HG03565 (cell line): Measurements from ENCODE around the gene GPER1.
A peak's percentile ranks its signal among the peaks of the same experiment; 100 is the strongest.

ENCODE experiments used
- ATAC-seq: cut with Tn5 transposase; IDR thresholded peaks from one replicate; pipeline ENCODE4 v1.9.1; 2021; ENCODE audit warnings: mild to moderate bottlenecking, moderate library complexity; ENCODE audit not compliant: unreplicated experiment

Gene GPER1

DNA sequence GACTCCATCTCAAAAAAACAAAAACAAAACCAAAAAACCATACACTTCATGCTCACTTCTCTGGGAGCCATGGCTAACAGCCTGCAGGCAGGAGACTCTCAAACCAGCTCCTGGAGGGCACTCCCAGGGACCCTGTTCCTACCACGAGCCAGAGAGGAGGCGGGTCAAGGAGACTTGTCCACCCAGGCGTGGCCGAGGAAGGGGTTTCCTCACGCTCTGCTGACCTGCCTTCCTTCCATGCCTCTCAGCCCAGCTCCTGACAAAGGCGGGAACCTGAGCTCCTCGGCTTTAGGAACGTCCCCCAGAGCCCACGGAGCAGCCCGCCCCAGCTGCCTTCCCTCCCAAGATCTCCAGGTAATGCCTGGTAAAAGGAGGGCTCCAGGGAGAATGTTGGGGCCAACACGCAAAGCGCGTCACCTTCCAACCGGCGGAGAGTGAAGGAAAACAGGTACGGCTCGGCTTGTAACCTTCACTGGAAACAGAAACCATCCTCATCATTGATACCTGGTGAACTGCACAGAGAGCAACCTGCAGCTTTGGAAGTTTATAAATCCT, 34.0 kb upstream of the GPER1 start:
- ATAC-seq: no peak

DNA sequence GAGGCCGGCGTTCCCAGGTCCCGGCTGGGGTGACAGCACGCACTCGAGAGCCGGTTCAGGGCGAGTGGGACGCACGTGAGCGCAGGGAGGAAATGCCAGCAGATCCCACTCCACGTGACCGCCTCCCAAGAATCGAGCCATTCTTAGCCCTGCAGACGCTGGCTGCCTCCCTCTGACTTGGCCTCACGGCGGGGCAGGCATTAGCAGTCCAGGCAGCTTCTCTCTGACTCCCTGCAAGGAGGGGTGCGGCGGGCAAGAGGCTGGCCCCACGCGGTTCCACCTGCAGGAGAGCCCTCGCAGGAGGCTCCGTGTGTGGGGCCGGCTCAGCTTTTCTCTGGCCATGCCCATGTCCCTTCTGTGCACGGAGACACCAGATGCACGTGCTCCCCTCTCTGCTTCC, 33.5 kb upstream of the GPER1 start:
- ATAC-seq: no peak

DNA sequence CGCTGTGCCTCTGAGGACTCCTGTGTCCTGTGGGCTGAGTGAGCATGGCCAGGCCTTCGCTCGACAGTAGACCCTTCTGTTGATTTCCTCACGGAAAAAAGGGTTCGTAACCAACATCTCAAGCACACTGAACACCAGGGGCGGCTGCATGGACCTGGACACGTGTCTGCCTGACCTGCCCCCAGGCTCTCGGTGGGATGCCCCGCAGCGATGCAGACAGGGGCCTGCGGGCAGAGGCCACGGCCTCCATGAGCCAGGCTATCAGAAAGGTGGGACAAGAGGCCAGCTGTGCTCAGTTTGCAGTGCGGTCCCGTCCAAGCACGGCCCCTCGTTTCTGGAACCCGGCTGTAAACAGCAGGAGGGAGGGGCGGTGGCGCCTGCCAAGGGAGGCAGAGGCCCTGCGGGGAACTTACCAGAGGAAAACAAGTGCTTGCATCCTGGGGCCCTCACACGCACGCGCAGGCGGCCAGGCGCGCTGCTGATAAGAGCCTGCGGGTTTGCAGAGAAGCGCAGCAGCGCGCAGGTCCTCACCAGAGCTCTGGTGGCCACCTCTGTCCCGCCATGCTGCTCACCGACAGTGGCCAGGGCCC, 33.0 kb upstream of the GPER1 start:
- ATAC-seq: no peak

DNA sequence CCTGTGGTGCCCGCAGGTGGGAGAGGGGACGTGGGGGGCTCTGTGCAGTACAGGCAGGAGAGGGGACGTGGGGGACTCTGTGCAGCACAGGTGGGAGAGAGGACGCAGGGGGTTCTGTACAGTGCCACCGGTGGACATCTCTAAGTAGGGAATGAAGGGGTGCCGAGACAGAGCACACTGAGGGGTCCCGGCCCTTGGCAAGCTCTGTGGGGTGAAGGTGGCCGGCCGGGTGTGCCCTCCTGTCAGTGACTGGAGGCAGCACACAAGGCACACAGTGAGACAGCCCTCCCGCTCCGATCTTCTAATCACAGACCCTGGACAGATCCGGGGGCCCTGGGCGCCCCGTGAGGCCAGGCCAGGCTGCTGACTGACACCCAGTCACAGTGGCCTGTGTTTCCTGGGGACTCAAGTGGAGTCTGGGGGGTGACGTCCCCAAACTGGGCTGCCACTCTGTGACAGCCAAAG, 32.4 kb upstream of the GPER1 start:
- no peak for ATAC-seq

DNA sequence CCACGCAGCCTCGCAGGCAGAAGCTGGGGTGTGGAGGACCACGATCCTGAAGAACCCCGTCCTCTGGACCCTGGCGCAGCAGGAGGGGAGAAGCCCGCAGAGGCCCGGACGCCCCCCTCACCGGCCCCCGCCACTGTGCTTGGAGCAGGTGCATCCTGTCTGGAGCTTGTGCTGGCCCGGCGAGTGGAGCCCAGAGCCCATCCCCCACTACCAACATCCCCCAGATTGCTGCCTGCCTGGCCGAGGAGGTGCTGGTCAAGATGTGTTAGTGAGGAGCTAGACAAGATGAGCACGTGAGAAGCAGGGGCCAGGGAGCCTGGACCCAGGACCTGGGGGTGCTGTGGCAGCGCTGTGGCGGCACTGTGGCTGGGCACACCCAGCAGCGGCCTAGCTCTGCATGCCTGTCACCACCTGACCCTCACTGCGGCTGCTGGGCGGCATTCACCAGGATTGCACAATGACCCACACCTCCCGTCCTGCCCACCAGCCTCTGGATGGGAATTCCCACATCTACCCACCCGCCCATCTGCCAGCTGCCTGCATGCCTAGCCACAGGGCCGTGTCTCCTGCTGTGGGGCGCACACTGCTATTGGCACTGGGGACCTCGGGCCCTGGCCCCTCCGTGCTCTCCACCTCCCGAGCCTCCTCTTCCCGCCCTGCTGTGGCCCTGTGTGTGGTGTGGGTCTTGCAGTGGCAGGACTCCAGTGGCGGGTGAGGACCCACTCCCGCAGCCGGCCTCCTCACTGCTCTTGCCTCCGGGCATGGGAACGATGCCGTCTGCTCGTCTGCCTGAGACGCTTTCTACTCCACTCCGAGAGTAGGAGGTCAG, 31.7 kb upstream of the GPER1 start:
- no peak for ATAC-seq

DNA sequence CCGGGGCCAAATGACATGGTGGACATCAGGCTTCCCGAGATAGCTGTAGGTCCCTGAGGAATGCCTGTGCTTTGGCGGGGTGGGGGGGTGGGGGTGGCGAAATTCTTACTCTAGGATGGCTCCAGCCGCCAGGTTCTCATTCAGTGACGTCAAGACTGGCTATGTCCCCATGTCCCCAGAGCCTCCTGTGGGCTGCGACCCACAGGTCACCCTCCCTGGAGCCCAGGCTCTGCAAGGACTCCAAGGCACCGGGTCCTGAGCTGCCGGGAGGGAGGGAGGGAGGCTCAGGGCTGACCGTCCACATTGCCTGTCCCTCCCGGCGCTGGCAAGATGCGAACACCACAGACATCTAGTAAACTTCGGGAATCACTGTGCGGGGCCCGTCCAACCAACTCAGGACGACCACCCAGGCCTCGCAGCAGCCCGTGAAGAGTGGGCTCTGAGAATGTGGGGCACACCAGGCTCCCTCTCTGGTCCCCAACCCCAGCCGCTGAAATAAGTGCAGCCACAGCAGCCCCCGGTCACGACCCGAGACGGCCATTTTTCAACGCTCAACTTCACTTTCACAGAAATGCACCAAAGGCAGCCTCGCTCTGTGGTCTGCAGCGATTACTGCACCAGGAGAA, 31.0 kb upstream of the GPER1 start:
- no peak for ATAC-seq

DNA sequence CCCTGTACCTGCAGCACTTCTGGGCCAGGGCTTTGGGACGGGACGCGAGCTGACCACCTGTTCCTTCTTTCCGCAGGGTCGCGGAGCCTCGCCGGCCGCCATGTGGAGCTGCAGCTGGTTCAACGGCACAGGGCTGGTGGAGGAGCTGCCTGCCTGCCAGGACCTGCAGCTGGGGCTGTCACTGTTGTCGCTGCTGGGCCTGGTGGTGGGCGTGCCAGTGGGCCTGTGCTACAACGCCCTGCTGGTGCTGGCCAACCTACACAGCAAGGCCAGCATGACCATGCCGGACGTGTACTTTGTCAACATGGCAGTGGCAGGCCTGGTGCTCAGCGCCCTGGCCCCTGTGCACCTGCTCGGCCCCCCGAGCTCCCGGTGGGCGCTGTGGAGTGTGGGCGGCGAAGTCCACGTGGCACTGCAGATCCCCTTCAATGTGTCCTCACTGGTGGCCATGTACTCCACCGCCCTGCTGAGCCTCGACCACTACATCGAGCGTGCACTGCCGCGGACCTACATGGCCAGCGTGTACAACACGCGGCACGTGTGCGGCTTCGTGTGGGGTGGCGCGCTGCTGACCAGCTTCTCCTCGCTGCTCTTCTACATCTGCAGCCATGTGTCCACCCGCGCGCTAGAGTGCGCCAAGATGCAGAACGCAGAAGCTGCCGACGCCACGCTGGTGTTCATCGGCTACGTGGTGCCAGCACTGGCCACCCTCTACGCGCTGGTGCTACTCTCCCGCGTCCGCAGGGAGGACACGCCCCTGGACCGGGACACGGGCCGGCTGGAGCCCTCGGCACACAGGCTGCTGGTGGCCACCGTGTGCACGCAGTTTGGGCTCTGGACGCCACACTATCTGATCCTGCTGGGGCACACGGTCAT, 30.3 kb upstream of the GPER1 start:
- no peak for ATAC-seq

DNA sequence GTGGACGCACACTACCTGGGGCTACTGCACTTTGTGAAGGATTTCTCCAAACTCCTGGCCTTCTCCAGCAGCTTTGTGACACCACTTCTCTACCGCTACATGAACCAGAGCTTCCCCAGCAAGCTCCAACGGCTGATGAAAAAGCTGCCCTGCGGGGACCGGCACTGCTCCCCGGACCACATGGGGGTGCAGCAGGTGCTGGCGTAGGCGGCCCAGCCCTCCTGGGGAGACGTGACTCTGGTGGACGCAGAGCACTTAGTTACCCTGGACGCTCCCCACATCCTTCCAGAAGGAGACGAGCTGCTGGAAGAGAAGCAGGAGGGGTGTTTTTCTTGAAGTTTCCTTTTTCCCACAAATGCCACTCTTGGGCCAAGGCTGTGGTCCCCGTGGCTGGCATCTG, 29.6 kb upstream of the GPER1 start:
- no peak for ATAC-seq

DNA sequence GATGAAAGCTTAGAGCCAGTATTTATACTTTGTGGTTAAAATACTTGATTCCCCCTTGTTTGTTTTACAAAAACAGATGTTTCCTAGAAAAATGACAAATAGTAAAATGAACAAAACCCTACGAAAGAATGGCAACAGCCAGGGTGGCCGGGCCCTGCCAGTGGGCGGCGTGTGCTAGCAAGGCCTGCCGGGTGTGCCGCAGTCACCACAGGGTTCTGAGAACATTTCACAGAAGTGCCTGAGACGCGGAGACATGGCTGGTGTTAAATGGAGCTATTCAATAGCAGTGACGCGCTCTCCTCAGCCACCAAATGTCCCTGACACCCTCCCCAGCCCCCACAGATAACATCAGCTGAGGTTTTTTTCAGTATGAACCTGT, 29.1 kb upstream of the GPER1 start:
- no peak for ATAC-seq

DNA sequence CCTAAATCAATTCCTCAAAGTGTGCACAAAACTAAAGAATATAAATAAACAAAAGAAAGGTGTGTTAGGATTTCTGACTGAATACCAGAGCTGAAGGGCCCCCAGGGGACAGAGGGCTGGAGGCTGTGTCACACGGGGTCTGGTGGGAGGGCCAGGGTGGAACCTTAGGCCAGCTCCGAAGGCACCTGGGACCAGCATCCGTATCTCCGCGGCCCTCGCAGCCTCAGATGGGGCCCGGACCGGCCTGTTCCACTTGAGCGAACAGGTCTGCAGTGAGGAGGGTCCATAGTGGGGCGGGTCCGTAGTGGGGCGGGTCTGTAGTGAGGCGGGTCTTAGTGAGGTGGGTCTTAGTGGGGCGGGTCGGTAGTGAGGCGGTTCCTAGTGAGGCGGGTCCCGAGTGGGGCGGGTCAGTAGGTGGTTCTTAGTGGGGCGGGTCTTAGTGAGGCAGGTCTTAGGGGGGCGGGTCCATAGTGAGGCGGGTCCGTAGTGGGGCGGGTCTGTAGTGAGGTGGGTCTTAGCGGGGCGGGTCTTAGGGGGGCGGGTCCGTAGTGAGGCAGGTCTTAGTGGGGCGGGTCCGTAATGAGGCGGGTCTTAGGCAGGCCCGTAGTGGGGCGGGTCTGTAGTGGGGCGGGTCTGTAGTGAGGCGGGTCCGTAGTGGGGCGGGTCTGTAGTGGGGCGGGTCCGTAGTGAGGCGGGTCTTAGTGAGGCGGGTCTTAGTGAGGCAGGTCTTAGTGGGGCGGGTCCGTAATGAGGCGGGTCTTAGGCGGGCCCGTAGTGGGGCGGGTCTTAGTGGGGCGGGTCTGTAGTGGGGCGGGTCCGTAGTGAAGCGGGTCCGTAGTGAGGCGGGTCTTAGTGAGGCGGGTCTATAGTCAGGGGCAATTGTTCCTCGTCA, 28.5 kb upstream of the GPER1 start:
- no peak for ATAC-seq

DNA sequence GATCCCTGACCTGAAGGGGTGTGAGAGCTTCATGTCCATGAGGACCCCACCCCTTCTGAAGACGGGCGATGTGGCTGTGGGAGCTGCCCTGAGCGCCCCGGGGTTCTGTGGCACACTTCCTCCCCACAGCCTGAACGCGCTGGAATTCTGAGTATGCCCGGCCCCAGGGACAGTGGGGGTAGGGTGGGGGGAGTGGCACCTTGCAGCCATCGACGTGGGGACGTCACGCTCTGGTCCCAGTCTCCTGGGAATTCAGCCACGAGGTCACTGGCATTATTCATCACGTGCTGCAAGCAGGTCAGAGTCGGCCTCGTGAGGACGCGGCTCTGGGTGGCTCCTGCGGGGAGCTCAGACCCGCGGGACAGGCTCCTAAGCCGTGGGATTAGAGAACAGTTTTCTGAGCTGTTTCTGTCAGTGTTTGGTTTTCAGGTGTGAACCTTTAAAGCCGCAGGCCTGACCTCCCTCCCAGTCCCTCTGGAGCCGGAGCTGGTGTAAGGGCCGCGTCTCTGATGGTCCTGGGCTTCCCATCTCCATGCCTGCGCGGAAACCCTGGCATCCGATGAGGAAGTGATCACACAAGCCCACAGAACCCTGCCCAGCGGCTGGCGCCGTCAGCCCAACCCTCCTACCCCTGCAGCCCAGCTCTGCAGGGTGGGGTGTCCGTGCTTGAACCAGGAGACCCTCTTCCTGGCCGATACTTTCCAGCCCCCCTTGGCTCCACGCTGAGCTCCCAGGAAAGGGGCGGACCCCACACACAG, 27.4 kb upstream of the GPER1 start:
- no peak for ATAC-seq

DNA sequence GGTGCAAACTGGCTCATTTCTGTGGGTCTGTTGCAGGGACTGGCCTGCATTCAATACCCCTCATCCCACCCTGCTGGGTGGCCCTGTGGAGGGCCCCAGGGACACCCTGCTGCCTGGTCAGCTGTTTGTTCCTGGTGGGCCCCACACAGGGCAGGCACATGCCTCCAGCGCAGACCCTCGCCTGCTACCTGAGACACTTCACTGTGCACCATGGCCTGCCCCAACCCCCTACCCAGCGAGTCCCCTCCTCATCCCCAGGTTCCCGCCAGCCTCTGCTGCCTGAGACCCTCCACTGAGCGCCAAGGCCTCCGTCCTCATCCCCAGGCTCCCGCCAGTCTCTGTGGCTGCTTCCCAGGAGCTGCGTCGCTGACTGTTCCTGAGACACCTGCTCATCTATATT, 26.7 kb upstream of the GPER1 start:
- ATAC-seq: no peak

DNA sequence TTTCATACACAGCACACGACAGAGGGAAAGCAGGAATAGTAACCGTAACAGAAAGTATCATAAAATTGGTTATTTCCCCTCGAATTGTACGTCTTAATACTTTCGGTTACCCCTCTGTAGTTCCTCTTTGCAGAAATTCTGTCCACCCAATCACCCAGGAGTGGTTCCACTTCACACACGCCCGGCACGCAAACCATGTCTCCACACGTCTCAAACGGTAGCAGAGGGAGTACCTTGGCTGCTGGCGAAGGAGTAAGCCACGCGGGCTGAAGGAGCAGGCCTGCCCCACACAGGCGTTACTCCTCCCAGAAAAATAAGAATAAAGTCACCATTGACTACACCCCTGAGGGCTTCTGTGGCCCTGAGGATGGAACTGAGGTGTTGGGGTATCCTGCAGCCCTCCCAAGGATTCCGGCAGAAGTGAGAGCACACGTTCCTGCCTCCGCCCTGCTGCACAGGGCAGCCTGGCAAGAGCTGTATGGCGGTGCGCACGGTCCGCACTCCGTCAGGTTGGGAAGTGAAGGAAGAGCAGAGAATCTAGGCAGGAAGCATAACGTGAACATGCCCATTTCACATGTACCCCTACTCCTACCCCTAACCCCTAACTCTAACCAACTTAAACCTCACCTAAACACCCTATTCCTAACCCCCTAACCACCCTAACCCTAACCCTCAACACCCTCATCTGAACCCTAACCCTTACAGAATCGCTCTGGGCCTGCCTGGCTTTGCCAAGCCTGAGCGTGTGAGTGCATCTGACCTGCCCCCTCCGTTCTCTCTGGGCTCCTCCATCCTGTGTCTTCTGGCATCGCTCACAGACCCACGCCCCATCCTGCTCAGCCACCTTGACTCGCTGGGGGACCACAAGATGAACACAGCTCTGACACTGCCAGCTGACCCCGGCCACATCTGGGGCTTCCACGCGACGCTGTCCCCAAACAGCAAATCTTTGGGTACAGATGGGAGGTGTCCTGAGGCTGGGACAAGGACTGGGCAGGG, 25.3 kb upstream of the GPER1 start:
- peak; percentile 46 for ATAC-seq

DNA sequence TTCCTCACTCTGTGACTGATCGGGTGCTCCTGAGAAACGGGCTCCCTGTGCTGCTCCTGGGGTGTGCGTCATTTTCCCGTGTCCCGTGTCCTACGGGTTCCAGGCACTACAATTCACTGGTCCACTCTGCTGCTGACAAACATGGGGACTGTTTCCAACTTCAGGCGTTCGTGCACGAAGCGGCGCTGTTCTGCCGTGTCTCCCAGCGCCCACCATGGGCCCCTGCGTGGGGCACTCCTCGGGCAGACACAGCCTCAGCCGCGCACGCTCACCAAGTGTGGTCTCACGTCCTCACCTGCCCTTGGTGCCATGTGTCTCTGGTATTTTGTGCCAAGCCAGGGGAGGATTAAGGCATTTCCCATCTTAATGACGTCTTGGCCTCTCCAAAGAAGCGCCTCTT, 24.6 kb upstream of the GPER1 start:
- ATAC-seq: no peak

DNA sequence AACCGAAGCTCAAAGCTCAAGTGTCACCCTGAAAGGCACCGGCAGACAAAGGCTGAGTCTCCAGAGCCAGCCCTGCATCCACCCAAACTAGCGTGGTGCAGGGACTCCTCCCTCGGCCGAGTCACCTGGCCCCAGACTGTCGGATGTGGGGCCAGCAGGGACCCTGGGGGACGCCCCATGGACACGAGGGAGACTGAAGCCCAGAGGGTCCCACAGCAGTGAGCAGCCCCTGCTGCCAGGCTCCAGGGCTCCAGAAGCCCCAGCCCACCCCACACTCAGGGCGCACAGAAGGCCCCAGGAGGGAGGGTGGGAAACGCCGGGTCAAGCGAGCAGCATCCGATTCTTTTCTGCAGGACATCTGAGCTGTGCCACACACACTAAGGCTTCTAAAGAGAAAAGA, 23.3 kb upstream of the GPER1 start:
- no peak for ATAC-seq

DNA sequence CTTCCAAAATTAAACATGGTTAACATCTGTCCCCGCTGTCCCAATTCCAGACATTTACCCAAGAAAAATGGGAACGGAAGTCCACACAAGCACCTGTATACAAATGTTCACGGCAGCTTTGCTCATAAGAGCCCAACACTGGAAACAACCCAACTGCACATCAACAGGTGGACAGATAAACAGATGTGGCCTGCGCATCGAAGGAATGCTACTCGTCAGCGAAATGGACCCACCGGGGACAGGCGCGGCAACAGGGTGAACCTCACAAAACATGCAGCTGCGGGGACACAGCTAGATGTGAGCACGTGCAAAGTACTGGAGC, 22.7 kb upstream of the GPER1 start:
- no peak for ATAC-seq

DNA sequence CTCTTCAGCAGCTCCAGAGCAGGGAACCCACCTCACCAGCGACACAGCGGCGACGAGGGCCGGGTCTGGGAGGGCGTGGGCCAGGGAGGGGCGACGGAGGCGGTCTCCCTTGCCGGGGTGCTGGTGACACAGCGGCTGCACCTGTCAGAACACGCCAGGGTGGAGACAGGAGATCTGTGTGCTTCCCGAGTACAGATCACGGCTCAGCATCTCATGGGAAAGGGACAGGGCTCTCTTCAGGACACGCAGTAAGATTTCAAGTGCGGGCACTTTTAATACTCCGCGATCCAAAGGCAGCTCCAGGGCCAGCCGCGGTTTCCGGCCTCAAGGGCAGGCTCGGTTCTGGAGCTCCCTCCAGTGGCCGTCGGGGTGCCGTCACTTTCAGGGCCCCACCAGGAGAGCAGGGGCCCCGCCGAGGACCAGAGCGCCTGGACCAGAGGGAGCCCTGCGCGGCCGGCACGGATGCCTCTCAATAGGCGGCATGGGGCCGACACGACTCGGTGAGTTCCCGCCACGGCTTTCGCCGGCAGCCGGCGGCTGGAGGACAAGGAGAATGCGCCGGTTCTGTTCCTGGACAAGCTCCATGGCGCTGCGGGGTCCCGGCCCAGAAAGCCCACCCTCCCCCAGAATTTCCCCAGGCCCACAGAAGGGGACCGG, 22.2 kb upstream of the GPER1 start:
- ATAC-seq: peak; percentile 41

DNA sequence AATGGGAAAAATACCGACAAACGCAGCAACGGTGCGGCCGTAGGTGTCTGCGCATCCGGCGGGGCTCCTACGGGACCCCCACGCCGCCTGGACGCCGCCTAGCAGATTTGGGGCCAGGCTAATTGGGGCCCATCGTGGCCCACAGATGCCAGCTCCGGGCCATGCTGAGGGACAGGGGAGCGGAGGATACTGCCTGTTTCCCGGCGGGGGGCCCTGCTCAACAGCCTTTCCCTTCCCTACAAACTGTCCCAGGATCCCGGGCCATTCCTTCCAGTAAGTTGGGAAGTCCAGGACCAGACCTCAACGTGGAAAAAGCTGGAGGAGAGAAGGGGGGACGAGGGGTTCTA, 21.7 kb upstream of the GPER1 start:
- ATAC-seq: no peak
